Ovary (tissue), 9 donors: ENCODE data around the gene KCTD13. TPM values are rescaled to one million over a fixed set of nuclear protein-coding genes. Genes with fewer than 3 reads are reported as not detected.
A peak's percentile ranks its signal among the peaks of the same experiment; 100 is the strongest.
"Not testable (repeated sequence)": the region's sequence is repeated elsewhere in the genome, so short reads cannot be mapped to it uniquely, and the experiment has no call there.

Source experiments
- DNase-seq, 5 donors: peaks; one replicate each; pipeline ENCODE4 v3.0.0-alpha.2; 2019 to 2020
- H3K27ac ChIP-seq, 2 donors: fragments of 200-600 bp; one replicate each; pipeline versions ENCODE4 v1.5.1 to v1.8.0; 2019 to 2022
- H3K27me3 ChIP-seq: fragments of 200-600 bp; one replicate; pipeline ENCODE4 v1.8.0; 2022
- H3K36me3 ChIP-seq: fragments of 200-600 bp; sonication (generic); one replicate; pipeline ENCODE4 v1.5.1; 2019
- H3K4me1 ChIP-seq: one replicate; pipeline ENCODE4 v1.8.1; 2013; ENCODE audit warnings: mild to moderate bottlenecking, moderate library complexity; ENCODE audit not compliant: insufficient read depth
- H3K4me3 ChIP-seq: fragments of 200-600 bp; sonication (generic); one replicate; pipeline ENCODE4 v1.5.1; 2017
- H3K9me3 ChIP-seq, 2 donors: fragments of 200-600 bp in 1 of 2; sonication (generic) in 1 of 2; one replicate each; pipeline versions ENCODE4 v1.5.1 to v1.8.1; 2013 to 2019; ENCODE audit warnings: mild to moderate bottlenecking in 1 of 2, moderate library complexity in 1 of 2
- CTCF ChIP-seq, 3 donors: fragments of 450-650 bp in 2 of 3; fragments of 200-600 bp in 1 of 3; IDR thresholded peaks; one replicate each; pipeline versions ENCODE4 v1.5.1 to v1.8.0; 2016 to 2022; ENCODE audit warnings: antibody characterized with exemption in 3 of 3, mild to moderate bottlenecking in 1 of 3
- EP300 ChIP-seq: sonication (generic); formaldehyde crosslinking; IDR thresholded peaks from one replicate; pipeline ENCODE4 v1.6.1; 2017; ENCODE audit warnings: antibody characterized with exemption
- POLR2A ChIP-seq: fragments of 450-650 bp; IDR thresholded peaks from one replicate; pipeline ENCODE4 v1.6.1; 2017; ENCODE audit warnings: antibody characterized with exemption, mild to moderate bottlenecking, moderate library complexity
- WGBS, 3 donors: extraction: QIAGEN DNeasy Blood & Tissue Kit in 1 of 3; methylation state at CpG; one replicate each; pipeline versions ENCODE4 v1.1.5 to v1.1.7; 2013 to 2017; 5-methylcytosine and 5-hydroxymethylcytosine counted together
- intact Hi-C, 4 donors: fragments of 100-400 bp; cut with DNase I; formaldehyde crosslinking; loops; one replicate each; pipeline versions ENCODE4 v1.11.0 to v1.15.1; 2022 to 2023
- polyA plus RNA-seq, 2 donors: library from polyadenylated mRNA; stranded (reverse); fragments of 200-250 nt in 1 of 2; fragments of 350-450 nt in 1 of 2; fragmentation: Illumina TruSeq in 1 of 2; extraction: RNeasy Lipid Tissue Mini Kit (QIAGEN cat#74804) in 1 of 2; gene quantifications; one replicate each; pipeline ENCODE4 v1.2.3, GENCODE V29; 2013 to 2014
- total RNA-seq, 7 donors: library from RNA; depleted of rRNA in 2 of 7; stranded (reverse); fragments of >200 nt in 2 of 7; fragmentation: NEBNext Ultra II Directional in 3 of 7; extraction: Animal tissue kit (Norgen Biotek cat#: 25700) in 3 of 7; gene quantifications; one replicate each; pipeline versions ENCODE4 v1.1.0 to v1.2.4, GENCODE V29; 2016 to 2023
- donor health status: DM: no; HTN: no; CAD: no; lungs with moderate emphysema.
- donor health status: DM: no; HTN: no; CAD: no.
- donor health status: Bipolar disorder and iron deficiency.
- donor health status: DM: yes; HTN: yes; CAD: no.
- donor health status: DM: no; HTN: no; CAD: no.
- donor health status: DM: yes; HTN: yes; CAD: no.

KCTD13 gene
- total and polyA plus RNA-seq, 9 donors, result 7.0 to 36.8 (median 23.3) TPM

DNA sequence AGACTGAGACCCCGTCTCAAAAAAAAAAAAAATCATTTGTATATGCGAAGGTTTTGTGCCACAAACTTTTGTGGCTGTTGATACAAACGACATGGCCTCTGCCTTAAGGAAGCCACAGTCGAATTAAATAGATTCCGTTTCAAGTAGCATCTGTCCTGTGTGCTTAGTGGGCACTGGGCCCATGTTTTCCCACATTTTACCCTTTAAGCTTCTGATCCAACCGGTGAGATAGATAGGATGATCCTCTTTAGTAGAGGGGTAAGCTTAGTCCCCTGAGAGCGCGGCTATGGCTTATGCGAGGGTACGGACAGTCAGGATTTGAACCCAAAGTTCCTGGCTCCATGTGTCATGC is 35.1 kb upstream of the KCTD13 start:
- Histone ChIP-seq H3K4me3 (peak overlapping the region; percentile 68), H3K9me3 (no peaks in the 10 kb centered on the region), H3K4me1 (peaks cover 3% of the 10 kb centered on the region), H3K36me3 (no peaks in the 10 kb centered on the region), H3K27me3 (no peaks in the 10 kb centered on the region), H3K27ac (peak overlapping the region in 1 of 2 donors; percentile 75)
- 50 to 55% (median 52%) methylated on average over 10 of the region's 10 CpGs for WGBS, 3 donors
- intact Hi-C loops, result loop anchor here in 1 of 4 donors (2.0 kb wide), 1 partner anchor 34 kb away; the partner anchor contains the start of gene KCTD13
- no peak for DNase-seq
- TF ChIP-seq EP300 (no peak), CTCF (IDR thresholded peaks at IDR 0.05) (no peak), POLR2A (no peak)

- not testable (repeated sequence) for H3K36me3 ChIP-seq, H3K27ac ChIP-seq, H3K9me3 ChIP-seq, H3K4me1 ChIP-seq, H3K4me3 ChIP-seq, DNase-seq, H3K27me3 ChIP-seq
- 91 to 96% (median 92%) methylated on average over 4 of the region's 4 CpGs for WGBS, 3 donors
- intact Hi-C loops, result loop anchor here in 1 of 4 donors (2.0 kb wide), 1 partner anchor 33 kb away; the partner anchor contains the start of gene KCTD13
Observed at GRCh38 chr16:29959821-29960220, 33.8 kb upstream of the KCTD13 start.

GRCh38 chr16:29959293-29959692 is 33.3 kb upstream of the KCTD13 start:
- Histone ChIP-seq H3K9me3 (no peaks in the 10 kb centered on the region), H3K4me3 (no peak overlapping the region), H3K36me3 (no peaks in the 10 kb centered on the region), H3K27ac (no peak overlapping the region), H3K4me1 (peaks cover 3% of the 10 kb centered on the region), H3K27me3 (no peaks in the 10 kb centered on the region)
- 80 to 81% (median 81%) methylated on average over 9 of the region's 9 CpGs for WGBS, 3 donors
- TF ChIP-seq CTCF (IDR thresholded peaks at IDR 0.05), result no peak
- TF ChIP-seq EP300, result no peak
- no peak for TF ChIP-seq POLR2A
- intact Hi-C loops, result no loop called here
- DNase-seq, result no peak

DNA sequence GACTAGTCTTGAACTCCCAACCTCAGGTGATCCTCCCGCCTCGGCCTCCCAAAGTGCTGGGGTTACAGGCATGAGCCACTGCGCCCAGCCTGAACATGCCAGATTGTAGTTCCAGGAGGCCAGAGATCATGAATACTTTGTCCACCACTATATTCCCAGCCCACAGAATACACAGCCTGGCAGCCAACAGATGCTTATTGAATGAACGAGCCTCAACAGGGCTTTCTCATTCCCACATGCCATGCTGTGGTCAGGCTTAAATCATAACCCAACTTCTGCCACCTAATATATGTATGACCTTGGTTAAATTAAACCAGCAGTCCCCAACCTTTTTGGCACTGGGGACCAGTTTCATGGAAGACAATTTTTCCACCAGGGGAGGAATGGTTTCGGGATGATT is 32.7 kb upstream of the KCTD13 start:
- peaks cover 3% of the 10 kb centered on the region for H3K4me1 ChIP-seq
- no peaks in the 10 kb centered on the region for H3K27me3 ChIP-seq
- no peak overlapping the region for H3K27ac ChIP-seq
- intact Hi-C loops, result no loop called here
- H3K4me3 ChIP-seq, result no peak overlapping the region
- WGBS, 3 donors, result 88 to 94% (median 88%) methylated on average over 5 of the region's 5 CpGs
- no peaks in the 10 kb centered on the region for H3K36me3 ChIP-seq
- no peaks in the 10 kb centered on the region for H3K9me3 ChIP-seq
- DNase-seq, result no peak
- no peak for TF ChIP-seq CTCF (IDR thresholded peaks at IDR 0.05)
- no peak for TF ChIP-seq EP300
- no peak for TF ChIP-seq POLR2A

DNA sequence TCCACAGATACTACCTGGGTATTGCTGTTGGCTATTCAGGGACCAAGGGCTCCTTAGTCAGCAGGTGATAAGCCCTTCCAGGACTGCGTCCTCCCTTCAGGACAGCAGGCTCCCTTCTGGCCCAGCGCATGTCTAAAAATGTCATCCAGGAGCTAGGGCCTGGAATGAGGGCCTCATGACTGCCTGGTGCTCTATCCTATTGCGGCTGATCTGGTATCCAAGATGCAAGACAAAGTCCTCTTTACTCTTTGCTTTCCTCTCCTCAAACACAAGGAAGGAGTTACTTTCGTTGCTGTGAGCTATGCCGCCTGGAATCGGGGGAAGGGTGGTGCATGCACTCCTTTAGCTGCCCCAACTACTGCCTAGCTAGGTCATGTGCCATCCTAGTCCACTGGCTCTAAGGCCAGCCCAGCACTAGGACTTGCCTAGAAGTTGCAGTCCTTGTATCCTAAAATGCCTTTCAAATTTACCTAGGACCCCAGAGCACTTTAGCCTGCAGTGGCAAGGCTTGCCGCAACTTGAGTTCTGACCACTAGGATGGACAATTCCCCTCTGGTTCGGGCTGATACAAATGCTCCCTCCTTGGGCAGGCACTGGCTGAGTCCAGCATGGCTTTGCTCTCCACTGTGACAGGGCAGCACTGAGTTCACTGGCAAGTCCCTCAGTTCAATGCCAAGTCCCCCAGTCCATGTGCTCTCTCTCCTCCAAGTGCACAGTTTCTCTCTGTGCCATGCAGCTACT is 25.8 kb upstream of the KCTD13 start:
- TF ChIP-seq CTCF (IDR thresholded peaks at IDR 0.05), result no peak
- Histone ChIP-seq H3K27ac (no peak overlapping the region), H3K36me3 (no peaks in the 10 kb centered on the region), H3K9me3 (no peaks in the 10 kb centered on the region), H3K27me3 (no peaks in the 10 kb centered on the region), H3K4me1 (no peaks in the 10 kb centered on the region), H3K4me3 (no peak overlapping the region)
- 84 to 89% (median 89%) methylated on average over 8 of the region's 8 CpGs for WGBS, 3 donors
- intact Hi-C loops, result no loop called here
- peak in 1 of 5 donors; percentile 8 for DNase-seq
